Testis (tissue), 2 donors: ENCODE results near the gene SPOCK2.

Source experiments
- POLR2A ChIP-seq: fragments of 450-650 bp; IDR thresholded peaks from one replicate; pipeline ENCODE4 v1.6.1; 2017; ENCODE audit warnings: antibody characterized with exemption, mild to moderate bottlenecking, moderate library complexity
- TF ChIP-seq, protein P1 (sequence below), 3 experiments: fragments of 450-650 bp in 2 of 3; fragments of 200-600 bp in 1 of 3; sonication (generic) in 1 of 3; IDR thresholded peaks; one replicate each; pipeline ENCODE4 v1.5.1; 2016 to 2019; ENCODE audit warnings: antibody characterized with exemption in 3 of 3, mild to moderate bottlenecking in 2 of 3, moderate library complexity in 1 of 3

DNA sequence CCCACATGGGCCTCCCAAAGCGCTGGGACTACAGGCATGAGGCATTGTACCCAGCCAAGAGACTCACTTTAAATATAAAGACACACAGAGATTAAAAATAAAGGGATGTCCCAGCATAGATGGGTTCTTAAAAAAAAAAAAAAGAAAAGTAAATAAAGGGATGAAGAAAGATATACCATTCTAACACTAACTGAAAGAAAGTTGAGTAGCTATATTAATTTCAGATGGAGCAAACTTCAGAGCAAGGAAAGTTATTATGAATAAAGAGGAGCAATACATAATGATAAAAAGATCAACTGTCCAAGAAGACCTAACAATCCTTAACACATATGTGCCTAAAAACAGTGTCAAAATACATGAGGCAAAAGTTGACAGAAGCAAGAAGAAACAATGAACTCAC lies 33.0 kb upstream of the SPOCK2 start:
- TF ChIP-seq, protein P1, sequence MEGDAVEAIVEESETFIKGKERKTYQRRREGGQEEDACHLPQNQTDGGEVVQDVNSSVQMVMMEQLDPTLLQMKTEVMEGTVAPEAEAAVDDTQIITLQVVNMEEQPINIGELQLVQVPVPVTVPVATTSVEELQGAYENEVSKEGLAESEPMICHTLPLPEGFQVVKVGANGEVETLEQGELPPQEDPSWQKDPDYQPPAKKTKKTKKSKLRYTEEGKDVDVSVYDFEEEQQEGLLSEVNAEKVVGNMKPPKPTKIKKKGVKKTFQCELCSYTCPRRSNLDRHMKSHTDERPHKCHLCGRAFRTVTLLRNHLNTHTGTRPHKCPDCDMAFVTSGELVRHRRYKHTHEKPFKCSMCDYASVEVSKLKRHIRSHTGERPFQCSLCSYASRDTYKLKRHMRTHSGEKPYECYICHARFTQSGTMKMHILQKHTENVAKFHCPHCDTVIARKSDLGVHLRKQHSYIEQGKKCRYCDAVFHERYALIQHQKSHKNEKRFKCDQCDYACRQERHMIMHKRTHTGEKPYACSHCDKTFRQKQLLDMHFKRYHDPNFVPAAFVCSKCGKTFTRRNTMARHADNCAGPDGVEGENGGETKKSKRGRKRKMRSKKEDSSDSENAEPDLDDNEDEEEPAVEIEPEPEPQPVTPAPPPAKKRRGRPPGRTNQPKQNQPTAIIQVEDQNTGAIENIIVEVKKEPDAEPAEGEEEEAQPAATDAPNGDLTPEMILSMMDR (IDR thresholded peaks at IDR 0.05): no peak
- TF ChIP-seq POLR2A: no peak
